Measurements from ENCODE around the gene USP25. TPM values are rescaled to one million over a fixed set of nuclear protein-coding genes. Genes with fewer than 3 reads are reported as not detected.

The USP25 gene
- total and polyA plus RNA-seq, 2 experiments from 2014 or later, result 11.8 to 49.2 TPM

- TF ChIP-seq CTCF (conservative IDR thresholded peaks at IDR 0.05; ENCODE audit: low read depth in 2 of 2), result no peak
Measured at GRCh38 chr21:15908187-15908586, 178.4 kb downstream of the USP25 start (continued).

- no peaks in the 10 kb centered on the region for H3K27me3 Mint-ChIP-seq (ENCODE audit: insufficient read depth, low read depth, poor library complexity)
- H3K27ac Mint-ChIP-seq, result no peak overlapping the region
- no peak for TF ChIP-seq CREB1 (CRISPR knock-in tag; IDR thresholded peaks at IDR 0.05; ENCODE audit: low read depth)
- no peak for TF ChIP-seq ETS1 (IDR thresholded peaks at IDR 0.05)
- no peak for TF ChIP-seq CTCF (conservative IDR thresholded peaks at IDR 0.05; ENCODE audit: low read depth in 2 of 2)
- no peak for TF ChIP-seq NANOG (IDR thresholded peaks at IDR 0.05; ENCODE audit: borderline replicate concordance)
- TF ChIP-seq ZNF114 (CRISPR knock-in tag; IDR thresholded peaks at IDR 0.05), result no peak
- TF ChIP-seq ZNF462 (CRISPR knock-in tag; IDR thresholded peaks at IDR 0.05), result no peak
- no peak for TF ChIP-seq ZNF331 (CRISPR knock-in tag; IDR thresholded peaks at IDR 0.05; ENCODE audit: low read depth)
- no peak for TF ChIP-seq EZH2phosphoT487 (IDR thresholded peaks at IDR 0.05; ENCODE audit: unreplicated experiment)
- no peak for TF ChIP-seq REST (IDR thresholded peaks at IDR 0.05; ENCODE audit: unreplicated experiment)
- TF ChIP-seq POLR2AphosphoS5 (IDR thresholded peaks at IDR 0.05; ENCODE audit: low read depth), result no peak
Measured at GRCh38 chr21:15928196-15928595, 198.4 kb downstream of the USP25 start.

More at GRCh38 chr21:15928196-15928595, 198.4 kb downstream of the USP25 start:
- Histone ChIP-seq H3K4me1 (ENCODE audit: insufficient read depth) (no peaks in the 10 kb centered on the region), H3F3A (replicated peaks; ENCODE audit: low read depth) (no peaks in the 10 kb centered on the region), H4K20me1 (replicated peaks; ENCODE audit: insufficient read depth) (no peaks in the 10 kb centered on the region), H3K4me2 (no peak overlapping the region), H3K9me2 (ENCODE audit: insufficient read depth) (peaks cover 2% of the 10 kb centered on the region; the same call in 1 of the 2 replicates), H3K79me2 (replicated peaks; ENCODE audit: insufficient read depth) (no peaks in the 10 kb centered on the region), H2AFZ (no peak overlapping the region), H3K4me3 (no peak overlapping the region), H3K36me3 (ENCODE audit: insufficient read depth) (no peaks in the 10 kb centered on the region), H3K27me3 (ENCODE audit: insufficient read depth) (no peaks in the 10 kb centered on the region), H3K27ac (ENCODE audit: low read depth) (no peak overlapping the region)
- Mint-ChIP-seq H3K4me1 (no peaks in the 10 kb centered on the region), H3K4me3 (no peak overlapping the region), H3K36me3 (ENCODE audit: low read depth) (peaks cover 3% of the 10 kb centered on the region; the same call in 1 of the 3 replicates), H3K9me3 (peaks cover 3% of the 10 kb centered on the region; the same call in 2 of the 3 replicates)
- DNase-seq (ENCODE audit: low spot score) (no peak), ATAC-seq (no peak)

Data from GM23338 (cell line).